Kidney epithelial cell (primary cell): ENCODE data around the gene F11. TPM values are rescaled to one million over a fixed set of nuclear protein-coding genes. Genes with fewer than 3 reads are reported as not detected.

ENCODE experiments used
- DNase-seq: peaks from one replicate; pipeline ENCODE4 v3.0.0-alpha.2; 2010; ENCODE audit warnings: low read depth
- H3K27me3 ChIP-seq: 2 replicates; pipeline ENCODE4 v1.6.0; 2011; ENCODE audit warnings: low read length; ENCODE audit not compliant: control insufficient read depth, insufficient read depth
- H3K36me3 ChIP-seq: 2 replicates; pipeline ENCODE4 v1.5.1; 2011; ENCODE audit warnings: low read length; ENCODE audit not compliant: control insufficient read depth, insufficient read depth
- H3K4me3 ChIP-seq: 2 replicates; pipeline ENCODE4 v1.5.1; 2011; ENCODE audit warnings: low read depth, mild to moderate bottlenecking, control low read depth, low read length
- total RNA-seq: library from RNA; depleted of rRNA; stranded (reverse); fragments of >200 nt; gene quantifications from 2 replicates; pipeline ENCODE4 v1.2.3, GENCODE V29; 2015
- TF ChIP-seq, protein P1 (sequence below): IDR thresholded peaks from 2 replicates; pipeline ENCODE4 v1.5.1; 2011; ENCODE audit warnings: mild to moderate bottlenecking, moderate library complexity, low read length, control low read depth, inconsistent platforms; ENCODE audit not compliant: insufficient read depth, poor library complexity, severe bottlenecking

The F11 gene
- total RNA-seq, 1 donor from 2014 or later, result not detected

- Histone ChIP-seq H3K27me3 (peaks cover 11% of the 10 kb centered on the region), H3K4me3 (no peak overlapping the region)
Measured at GRCh38 chr4:186299291-186299690, 33.3 kb downstream of the F11 start.

GRCh38 chr4:186300659-186301390, 34.8 kb downstream of the F11 start:
- Histone ChIP-seq H3K27me3 (peaks cover 11% of the 10 kb centered on the region), H3K4me3 (no peak overlapping the region), H3K36me3 (no peaks in the 10 kb centered on the region)
- no peak for DNase-seq
- TF ChIP-seq, protein P1, sequence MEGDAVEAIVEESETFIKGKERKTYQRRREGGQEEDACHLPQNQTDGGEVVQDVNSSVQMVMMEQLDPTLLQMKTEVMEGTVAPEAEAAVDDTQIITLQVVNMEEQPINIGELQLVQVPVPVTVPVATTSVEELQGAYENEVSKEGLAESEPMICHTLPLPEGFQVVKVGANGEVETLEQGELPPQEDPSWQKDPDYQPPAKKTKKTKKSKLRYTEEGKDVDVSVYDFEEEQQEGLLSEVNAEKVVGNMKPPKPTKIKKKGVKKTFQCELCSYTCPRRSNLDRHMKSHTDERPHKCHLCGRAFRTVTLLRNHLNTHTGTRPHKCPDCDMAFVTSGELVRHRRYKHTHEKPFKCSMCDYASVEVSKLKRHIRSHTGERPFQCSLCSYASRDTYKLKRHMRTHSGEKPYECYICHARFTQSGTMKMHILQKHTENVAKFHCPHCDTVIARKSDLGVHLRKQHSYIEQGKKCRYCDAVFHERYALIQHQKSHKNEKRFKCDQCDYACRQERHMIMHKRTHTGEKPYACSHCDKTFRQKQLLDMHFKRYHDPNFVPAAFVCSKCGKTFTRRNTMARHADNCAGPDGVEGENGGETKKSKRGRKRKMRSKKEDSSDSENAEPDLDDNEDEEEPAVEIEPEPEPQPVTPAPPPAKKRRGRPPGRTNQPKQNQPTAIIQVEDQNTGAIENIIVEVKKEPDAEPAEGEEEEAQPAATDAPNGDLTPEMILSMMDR, result no peak

More at GRCh38 chr4:186299291-186299690, 33.3 kb downstream of the F11 start:
- H3K36me3 ChIP-seq, result no peaks in the 10 kb centered on the region
- TF ChIP-seq, protein P1, result no peak
- no peak for DNase-seq

DNA sequence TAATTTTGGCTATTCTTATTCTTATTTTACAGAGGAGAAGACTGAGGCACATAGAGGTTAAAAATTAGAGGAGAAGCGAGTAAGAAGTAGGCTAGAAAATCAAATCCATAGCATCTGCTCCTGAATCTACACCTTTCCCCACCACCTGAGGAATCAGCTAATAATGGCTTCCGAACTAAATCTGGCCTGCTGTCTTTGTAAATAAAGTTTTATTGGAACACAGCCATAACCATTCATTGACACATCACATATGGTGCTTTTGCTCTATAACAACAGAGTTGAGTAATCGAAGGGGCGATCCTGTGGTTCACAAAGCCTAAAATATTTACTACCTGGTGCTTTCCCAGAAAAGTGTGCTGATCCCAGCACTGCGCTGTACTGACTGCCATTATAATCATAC, 38.2 kb downstream of the F11 start:
- Histone ChIP-seq H3K4me3 (no peak overlapping the region), H3K36me3 (no peaks in the 10 kb centered on the region), H3K27me3 (no peaks in the 10 kb centered on the region)
- TF ChIP-seq, protein P1, result no peak
- no peak for DNase-seq

DNA sequence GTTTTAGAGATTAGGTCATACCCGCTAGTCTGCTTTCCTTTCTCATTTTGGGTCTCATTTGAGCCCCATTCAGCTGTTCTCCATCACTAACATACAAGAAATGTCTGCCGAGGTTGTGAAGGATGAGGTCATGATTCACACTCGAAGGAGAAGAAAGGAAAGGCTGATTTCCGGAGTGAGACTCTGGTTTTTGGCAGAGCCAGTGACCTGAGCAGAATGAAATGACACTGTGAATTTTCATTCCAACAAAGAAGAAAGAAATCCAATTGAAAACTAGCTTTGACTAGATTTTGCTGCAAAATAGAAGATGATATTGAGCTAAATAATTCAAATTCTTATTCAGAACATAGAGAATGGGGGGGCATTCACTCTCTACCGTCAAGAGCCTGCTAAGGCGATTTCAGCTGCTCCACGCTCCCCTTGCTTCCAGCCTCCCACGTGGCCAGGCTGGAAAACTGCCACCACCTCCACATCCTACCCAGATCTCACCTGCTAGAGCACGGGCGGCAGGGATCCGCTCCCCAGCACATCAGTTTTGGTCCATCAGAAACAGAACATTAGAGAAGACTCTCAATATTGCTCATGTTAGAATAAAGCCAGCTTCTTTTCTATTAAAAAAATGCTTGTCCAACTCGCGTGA, 39.0 kb downstream of the F11 start:
- H3K36me3 ChIP-seq, result no peaks in the 10 kb centered on the region
- no peak for DNase-seq
- no peak overlapping the region for H3K4me3 ChIP-seq
- TF ChIP-seq, protein P1, result no peak
- no peaks in the 10 kb centered on the region for H3K27me3 ChIP-seq

DNA sequence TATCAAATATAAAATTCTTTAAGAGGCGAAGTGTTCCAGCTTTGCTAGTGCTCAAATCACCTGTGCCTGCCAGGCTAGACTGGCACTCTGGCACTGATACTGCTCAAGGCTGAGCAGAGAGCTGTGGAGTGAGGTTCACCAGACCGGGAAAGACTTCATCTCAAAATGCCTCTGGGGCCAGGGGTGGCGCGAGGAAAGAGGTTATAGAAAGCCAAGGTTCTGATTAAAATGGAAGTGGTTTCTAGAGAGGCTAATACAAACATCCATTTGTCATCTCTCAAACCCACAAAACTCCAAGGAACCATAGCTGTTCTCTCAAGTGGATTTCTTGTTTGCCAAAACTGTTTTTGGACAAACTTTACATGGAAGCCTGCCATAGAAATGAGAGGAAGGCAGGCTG, 41.5 kb downstream of the F11 start:
- TF ChIP-seq, protein P1, result no peak
- Histone ChIP-seq H3K36me3 (no peaks in the 10 kb centered on the region), H3K4me3 (no peak overlapping the region), H3K27me3 (no peaks in the 10 kb centered on the region)
- DNase-seq, result no peak
